SK-N-SH treated with all-trans-retinoic acid at 6 μM for 48 hours (cell line): Measurements from ENCODE around the gene DCLK1.

ENCODE experiments used
- ATAC-seq: fragments of 200-7000 bp; cut with Tn5 transposase; 3 replicates; pipeline ENCODE4 v1.9.1; 2020; ENCODE audit warnings: mild to moderate bottlenecking, moderate library complexity
- ARNTL ChIP-seq: fragments of 450-650 bp; formaldehyde crosslinking; IDR thresholded peaks from 2 replicates; pipeline ENCODE4 v1.5.0; 2020; ENCODE audit warnings: low read depth, mild to moderate bottlenecking, moderate library complexity, borderline replicate concordance
- BACH2 ChIP-seq: fragments of 250-450 bp; sonication (Bioruptor Pico); IDR thresholded peaks from 2 replicates; pipeline ENCODE4 v1.9.0; 2021; ENCODE audit warnings: mild to moderate bottlenecking, borderline replicate concordance
- CSDC2 ChIP-seq: fragments of 250-450 bp; sonication (Bioruptor Pico); IDR thresholded peaks from 2 replicates; pipeline ENCODE4 v1.5.0; 2020; ENCODE audit warnings: mild to moderate bottlenecking, moderate library complexity
- ESRRG ChIP-seq: fragments of 250-450 bp; sonication (Bioruptor Pico); IDR thresholded peaks from 2 replicates; pipeline ENCODE4 v1.6.1; 2021; ENCODE audit warnings: mild to moderate bottlenecking
- GLIS3 ChIP-seq: fragments of 250-450 bp; sonication (Bioruptor Pico); IDR thresholded peaks from 2 replicates; pipeline ENCODE4 v1.5.0; 2020; ENCODE audit warnings: mild to moderate bottlenecking, moderate library complexity
- ISL1 ChIP-seq: fragments of 250-450 bp; sonication (Bioruptor Pico); IDR thresholded peaks from 2 replicates; pipeline ENCODE4 v2.1.2; 2022; ENCODE audit warnings: mild to moderate bottlenecking, moderate library complexity
- OSR1 ChIP-seq: fragments of 250-450 bp; sonication (Bioruptor Pico); IDR thresholded peaks from 2 replicates; pipeline ENCODE4 v1.8.0; 2022; ENCODE audit warnings: moderate library complexity, mild to moderate bottlenecking, inconsistent platforms
- PPARA ChIP-seq: fragments of 250-450 bp; sonication (Bioruptor Pico); IDR thresholded peaks from 2 replicates; pipeline ENCODE4 v1.5.0; 2020; ENCODE audit warnings: mild to moderate bottlenecking, borderline replicate concordance
- RARB ChIP-seq: fragments of 250-450 bp; sonication (Bioruptor Pico); IDR thresholded peaks from 2 replicates; pipeline ENCODE4 v1.8.0; 2021; ENCODE audit warnings: mild to moderate bottlenecking, moderate library complexity
- TCF4 ChIP-seq: fragments of 250-450 bp; sonication (Bioruptor Pico); IDR thresholded peaks from 2 replicates; pipeline ENCODE4 v1.8.0; 2021; ENCODE audit warnings: mild to moderate bottlenecking, moderate library complexity, borderline replicate concordance
- TOX ChIP-seq: fragments of 250-450 bp; sonication (Bioruptor Pico); IDR thresholded peaks from 2 replicates; pipeline ENCODE4 v1.8.0; 2021; ENCODE audit warnings: mild to moderate bottlenecking, moderate library complexity, borderline replicate concordance
- TSHZ2 ChIP-seq: fragments of 250-450 bp; sonication (Bioruptor Pico); IDR thresholded peaks from 2 replicates; pipeline ENCODE4 v1.5.0; 2020; ENCODE audit warnings: mild to moderate bottlenecking, moderate library complexity
- ZFP3 ChIP-seq: fragments of 250-450 bp; sonication (Bioruptor Pico); IDR thresholded peaks from 2 replicates; pipeline ENCODE4 v1.5.0; 2020; ENCODE audit warnings: mild to moderate bottlenecking, moderate library complexity
- ZFP30 ChIP-seq: fragments of 450-650 bp; formaldehyde crosslinking; IDR thresholded peaks from 2 replicates; pipeline ENCODE4 v1.5.0; 2022; ENCODE audit warnings: mild to moderate bottlenecking, moderate library complexity
- ZNF565 ChIP-seq: fragments of 450-650 bp; formaldehyde crosslinking; conservative IDR thresholded peaks from 2 replicates; pipeline ENCODE4 v1.5.0; 2020; ENCODE audit warnings: low read depth, mild to moderate bottlenecking, moderate library complexity
- ZNF70 ChIP-seq: fragments of 450-650 bp; formaldehyde crosslinking; IDR thresholded peaks from 2 replicates; pipeline ENCODE4 v1.5.0; 2020; ENCODE audit warnings: mild to moderate bottlenecking, moderate library complexity
- ZNF8 ChIP-seq: fragments of 450-650 bp; formaldehyde crosslinking; IDR thresholded peaks from 2 replicates; pipeline ENCODE4 v1.5.0; 2020; ENCODE audit warnings: mild to moderate bottlenecking, moderate library complexity
- TF ChIP-seq, protein P1 (sequence below): fragments of 250-450 bp; sonication (Bioruptor Pico); IDR thresholded peaks from 2 replicates; pipeline ENCODE4 v1.5.1; 2021; ENCODE audit warnings: mild to moderate bottlenecking, moderate library complexity
- TF ChIP-seq, protein P2 (sequence below): fragments of 250-450 bp; sonication (Bioruptor Pico); IDR thresholded peaks from 2 replicates; pipeline ENCODE4 v1.8.0; 2020; ENCODE audit warnings: mild to moderate bottlenecking, moderate library complexity, borderline replicate concordance
- TF ChIP-seq, protein P3 (sequence below): fragments of 250-450 bp; sonication (Bioruptor Pico); IDR thresholded peaks from 2 replicates; pipeline ENCODE4 v1.5.1; 2020; ENCODE audit warnings: low read depth, mild to moderate bottlenecking, moderate library complexity

Gene DCLK1

DNA sequence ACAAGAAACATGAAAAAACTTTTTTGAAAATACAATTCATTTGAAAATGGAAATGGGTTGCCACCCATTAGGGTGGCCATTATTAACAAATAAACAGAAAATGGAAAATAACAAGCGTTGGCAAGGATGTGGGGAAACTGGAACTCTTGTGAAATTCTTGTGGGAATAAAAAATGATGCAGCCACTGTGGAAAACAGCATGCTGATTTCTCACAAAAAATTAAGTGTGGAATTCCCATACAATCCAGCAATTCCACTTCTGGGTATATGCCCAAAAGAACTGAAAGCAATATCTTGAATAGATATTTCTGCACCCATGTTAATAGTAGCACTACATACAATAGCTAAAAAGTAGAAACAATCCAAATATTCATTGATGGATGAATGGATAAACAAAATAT is 165.2 kb downstream of the DCLK1 start:
- no peak for TF ChIP-seq BACH2 (CRISPR knock-in tag)
- TF ChIP-seq OSR1 (CRISPR knock-in tag) = no peak
- TF ChIP-seq ZFP3 (CRISPR knock-in tag) = no peak
- no peak for TF ChIP-seq ESRRG
- no peak for TF ChIP-seq ZFP30 (CRISPR knock-in tag)
- no peak for TF ChIP-seq GLIS3 (CRISPR knock-in tag)
- TF ChIP-seq ISL1 (CRISPR knock-in tag) = no peak
- TF ChIP-seq PPARA (CRISPR knock-in tag) = no peak
- no peak for TF ChIP-seq RARB (CRISPR knock-in tag)
- no peak for TF ChIP-seq CSDC2
- TF ChIP-seq, protein P1, sequence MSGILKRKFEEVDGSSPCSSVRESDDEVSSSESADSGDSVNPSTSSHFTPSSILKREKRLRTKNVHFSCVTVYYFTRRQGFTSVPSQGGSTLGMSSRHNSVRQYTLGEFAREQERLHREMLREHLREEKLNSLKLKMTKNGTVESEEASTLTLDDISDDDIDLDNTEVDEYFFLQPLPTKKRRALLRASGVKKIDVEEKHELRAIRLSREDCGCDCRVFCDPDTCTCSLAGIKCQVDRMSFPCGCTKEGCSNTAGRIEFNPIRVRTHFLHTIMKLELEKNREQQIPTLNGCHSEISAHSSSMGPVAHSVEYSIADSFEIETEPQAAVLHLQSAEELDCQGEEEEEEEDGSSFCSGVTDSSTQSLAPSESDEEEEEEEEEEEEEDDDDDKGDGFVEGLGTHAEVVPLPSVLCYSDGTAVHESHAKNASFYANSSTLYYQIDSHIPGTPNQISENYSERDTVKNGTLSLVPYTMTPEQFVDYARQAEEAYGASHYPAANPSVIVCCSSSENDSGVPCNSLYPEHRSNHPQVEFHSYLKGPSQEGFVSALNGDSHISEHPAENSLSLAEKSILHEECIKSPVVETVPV (CRISPR knock-in tag) = no peak
- TF ChIP-seq ARNTL = no peak
- no peak for TF ChIP-seq TSHZ2 (CRISPR knock-in tag)
- no peak for TF ChIP-seq ZNF70 (CRISPR knock-in tag)
- no peak for TF ChIP-seq ZNF565
- TF ChIP-seq, protein P2, sequence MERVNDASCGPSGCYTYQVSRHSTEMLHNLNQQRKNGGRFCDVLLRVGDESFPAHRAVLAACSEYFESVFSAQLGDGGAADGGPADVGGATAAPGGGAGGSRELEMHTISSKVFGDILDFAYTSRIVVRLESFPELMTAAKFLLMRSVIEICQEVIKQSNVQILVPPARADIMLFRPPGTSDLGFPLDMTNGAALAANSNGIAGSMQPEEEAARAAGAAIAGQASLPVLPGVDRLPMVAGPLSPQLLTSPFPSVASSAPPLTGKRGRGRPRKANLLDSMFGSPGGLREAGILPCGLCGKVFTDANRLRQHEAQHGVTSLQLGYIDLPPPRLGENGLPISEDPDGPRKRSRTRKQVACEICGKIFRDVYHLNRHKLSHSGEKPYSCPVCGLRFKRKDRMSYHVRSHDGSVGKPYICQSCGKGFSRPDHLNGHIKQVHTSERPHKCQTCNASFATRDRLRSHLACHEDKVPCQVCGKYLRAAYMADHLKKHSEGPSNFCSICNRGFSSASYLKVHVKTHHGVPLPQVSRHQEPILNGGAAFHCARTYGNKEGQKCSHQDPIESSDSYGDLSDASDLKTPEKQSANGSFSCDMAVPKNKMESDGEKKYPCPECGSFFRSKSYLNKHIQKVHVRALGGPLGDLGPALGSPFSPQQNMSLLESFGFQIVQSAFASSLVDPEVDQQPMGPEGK (CRISPR knock-in tag) = no peak
- TF ChIP-seq, protein P3, sequence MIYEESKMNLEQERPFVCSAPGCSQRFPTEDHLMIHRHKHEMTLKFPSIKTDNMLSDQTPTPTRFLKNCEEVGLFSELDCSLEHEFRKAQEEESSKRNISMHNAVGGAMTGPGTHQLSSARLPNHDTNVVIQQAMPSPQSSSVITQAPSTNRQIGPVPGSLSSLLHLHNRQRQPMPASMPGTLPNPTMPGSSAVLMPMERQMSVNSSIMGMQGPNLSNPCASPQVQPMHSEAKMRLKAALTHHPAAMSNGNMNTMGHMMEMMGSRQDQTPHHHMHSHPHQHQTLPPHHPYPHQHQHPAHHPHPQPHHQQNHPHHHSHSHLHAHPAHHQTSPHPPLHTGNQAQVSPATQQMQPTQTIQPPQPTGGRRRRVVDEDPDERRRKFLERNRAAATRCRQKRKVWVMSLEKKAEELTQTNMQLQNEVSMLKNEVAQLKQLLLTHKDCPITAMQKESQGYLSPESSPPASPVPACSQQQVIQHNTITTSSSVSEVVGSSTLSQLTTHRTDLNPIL (CRISPR knock-in tag) = no peak
- ATAC-seq = no peak

- no peak; the same call in 2 of the 3 replicates for ATAC-seq
- TF ChIP-seq TCF4 (CRISPR knock-in tag) (peak; percentile 90), ESRRG (no peak), TSHZ2 (CRISPR knock-in tag) (peak; percentile 61; the same call in 1 of the 2 replicates), ZNF565 (no peak), ZNF70 (CRISPR knock-in tag) (no peak)
- TF ChIP-seq, protein P3 (CRISPR knock-in tag) = no peak
These were observed 165.8 kb downstream of the DCLK1 start for GRCh38 chr13:35965226-35965927.

DNA sequence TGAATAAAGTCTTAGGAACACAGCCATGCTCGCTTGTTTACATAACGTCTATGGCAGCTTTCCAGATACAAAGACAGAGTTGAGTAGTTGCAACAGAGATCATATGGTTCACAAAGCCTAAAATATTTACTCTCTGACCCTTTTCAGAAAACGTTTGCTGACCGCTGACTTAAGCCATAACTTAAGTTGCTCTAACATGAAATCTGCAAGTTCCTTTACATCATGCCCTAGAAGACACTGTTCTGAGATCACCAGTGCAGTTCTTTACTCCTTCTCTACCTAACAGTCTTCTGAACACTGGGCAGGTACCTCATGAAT is 166.4 kb downstream of the DCLK1 start:
- ATAC-seq = no peak; the same call in 2 of the 3 replicates
- TF ChIP-seq ZFP30 (CRISPR knock-in tag) = no peak
- no peak for TF ChIP-seq ZNF8
- TF ChIP-seq ARNTL = no peak
- no peak for TF ChIP-seq GLIS3 (CRISPR knock-in tag)
- TF ChIP-seq, protein P2 (CRISPR knock-in tag) = no peak
- no peak for TF ChIP-seq TOX
- TF ChIP-seq BACH2 (CRISPR knock-in tag) = no peak
- no peak for TF ChIP-seq PPARA (CRISPR knock-in tag)
- TF ChIP-seq ZFP3 (CRISPR knock-in tag) = no peak
- TF ChIP-seq OSR1 (CRISPR knock-in tag) = no peak
